ENCODE measurements around the gene CDKN1C. TPM values are rescaled to one million over a fixed set of nuclear protein-coding genes. Genes with fewer than 3 reads are reported as not detected.

Gene CDKN1C
- total RNA-seq, 2 experiments from 2014 or later, result 0.85 to 1.0 TPM

DNA sequence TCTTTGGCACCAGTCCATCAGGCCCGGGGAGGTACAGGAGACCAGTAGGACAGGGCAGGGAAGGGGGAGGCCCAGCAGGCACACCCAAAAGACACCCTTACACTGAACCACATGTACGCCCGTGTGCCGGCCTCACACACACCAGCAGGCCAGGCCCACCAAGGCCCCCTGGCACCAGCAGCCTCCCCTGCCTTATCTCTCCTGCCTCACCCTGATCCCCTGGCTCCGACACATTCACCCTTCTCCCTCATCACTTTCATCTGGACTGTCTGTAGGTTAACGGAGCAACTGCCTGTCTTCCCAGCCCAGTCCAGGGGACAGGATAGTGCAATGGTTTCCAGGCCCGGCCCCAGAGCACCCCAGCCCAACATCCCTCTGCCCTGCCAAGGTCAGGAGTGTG is 4.9 kb downstream of the CDKN1C start:
- no peaks in the 10 kb centered on the region for H3K9me3 Mint-ChIP-seq
- no peak overlapping the region for H3K27ac Mint-ChIP-seq
- H3K4me1 Mint-ChIP-seq, result peaks cover 3% of the 10 kb centered on the region
- no peak for DNase-seq
- no peaks in the 10 kb centered on the region for H3K36me3 Mint-ChIP-seq
- H3K27me3 Mint-ChIP-seq, result peaks cover 14% of the 10 kb centered on the region
- H3K4me3 Mint-ChIP-seq, result no peak overlapping the region

DNA sequence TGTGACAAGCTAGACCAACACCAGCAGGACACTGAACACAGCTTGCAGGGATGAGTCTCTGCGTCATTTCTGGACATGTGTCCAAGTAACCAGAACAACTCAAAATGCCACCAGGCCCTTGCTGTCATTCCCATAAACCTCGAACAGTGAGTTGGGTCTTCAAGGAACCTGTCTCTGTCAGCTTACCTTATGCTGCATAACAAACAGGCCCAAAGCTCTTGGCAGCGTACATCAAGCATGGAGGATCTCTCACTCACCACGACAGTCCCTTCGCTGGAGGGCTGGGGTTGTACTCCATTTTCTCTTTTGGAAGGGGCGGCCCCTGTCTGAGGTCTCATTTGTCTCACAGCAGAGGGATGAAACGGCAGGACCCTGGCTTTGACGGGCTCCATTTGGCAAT is 6.8 kb downstream of the CDKN1C start:
- Mint-ChIP-seq H3K27me3 (peaks cover 10% of the 10 kb centered on the region), H3K4me1 (no peaks in the 10 kb centered on the region), H3K4me3 (no peak overlapping the region), H3K9me3 (no peaks in the 10 kb centered on the region), H3K27ac (no peak overlapping the region), H3K36me3 (no peaks in the 10 kb centered on the region)
- DNase-seq, result no peak

DNA sequence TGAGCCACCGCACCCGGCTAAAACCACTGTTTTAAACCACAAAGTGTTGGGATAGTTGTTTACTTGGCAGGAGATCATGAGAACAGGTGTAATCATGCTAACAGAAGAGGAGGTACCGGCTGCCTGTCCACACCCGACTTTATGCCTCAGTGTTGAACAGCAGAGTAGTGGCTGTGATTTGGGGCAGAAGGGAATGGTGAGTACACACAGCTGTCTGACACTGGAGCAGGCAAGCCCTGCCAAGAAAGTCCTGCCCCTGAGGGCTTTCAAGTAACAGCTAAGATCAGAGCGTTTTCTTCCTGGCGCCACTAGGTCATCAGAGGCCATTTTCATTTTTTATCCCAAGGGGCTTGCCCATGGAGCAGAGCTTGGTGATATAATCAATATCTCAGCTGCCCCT is 8.1 kb downstream of the CDKN1C start:
- no peaks in the 10 kb centered on the region for H3K9me3 Mint-ChIP-seq
- no peaks in the 10 kb centered on the region for H3K4me1 Mint-ChIP-seq
- H3K4me3 Mint-ChIP-seq, result no peak overlapping the region
- H3K27me3 Mint-ChIP-seq, result no peaks in the 10 kb centered on the region
- no peak overlapping the region for H3K27ac Mint-ChIP-seq
- H3K36me3 Mint-ChIP-seq, result no peaks in the 10 kb centered on the region
- no peak for DNase-seq

DNA sequence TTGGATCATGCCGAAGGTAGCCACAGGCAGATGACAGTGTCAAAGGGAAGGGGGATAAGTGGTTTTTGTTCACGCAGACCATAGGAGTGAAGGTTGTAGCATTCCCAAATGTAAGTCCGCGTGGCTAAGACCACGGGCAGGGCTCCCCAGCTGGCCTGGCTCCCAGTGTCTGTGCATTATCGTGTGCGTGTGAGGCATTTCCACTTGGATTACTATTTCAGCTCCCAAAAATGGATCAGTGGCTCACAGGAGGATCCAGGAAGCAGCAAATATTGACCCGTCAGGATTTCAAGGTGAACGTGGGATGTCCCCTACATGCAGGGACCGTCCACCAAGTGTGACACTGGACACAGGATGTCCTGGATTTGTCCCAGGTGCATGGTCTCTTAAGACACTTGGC is 10.6 kb downstream of the CDKN1C start:
- Mint-ChIP-seq H3K27me3 (peaks cover 20% of the 10 kb centered on the region), H3K9me3 (no peaks in the 10 kb centered on the region), H3K4me1 (peaks cover 9% of the 10 kb centered on the region), H3K4me3 (no peak overlapping the region), H3K36me3 (no peaks in the 10 kb centered on the region), H3K27ac (no peak overlapping the region)
- DNase-seq, result no peak

DNA sequence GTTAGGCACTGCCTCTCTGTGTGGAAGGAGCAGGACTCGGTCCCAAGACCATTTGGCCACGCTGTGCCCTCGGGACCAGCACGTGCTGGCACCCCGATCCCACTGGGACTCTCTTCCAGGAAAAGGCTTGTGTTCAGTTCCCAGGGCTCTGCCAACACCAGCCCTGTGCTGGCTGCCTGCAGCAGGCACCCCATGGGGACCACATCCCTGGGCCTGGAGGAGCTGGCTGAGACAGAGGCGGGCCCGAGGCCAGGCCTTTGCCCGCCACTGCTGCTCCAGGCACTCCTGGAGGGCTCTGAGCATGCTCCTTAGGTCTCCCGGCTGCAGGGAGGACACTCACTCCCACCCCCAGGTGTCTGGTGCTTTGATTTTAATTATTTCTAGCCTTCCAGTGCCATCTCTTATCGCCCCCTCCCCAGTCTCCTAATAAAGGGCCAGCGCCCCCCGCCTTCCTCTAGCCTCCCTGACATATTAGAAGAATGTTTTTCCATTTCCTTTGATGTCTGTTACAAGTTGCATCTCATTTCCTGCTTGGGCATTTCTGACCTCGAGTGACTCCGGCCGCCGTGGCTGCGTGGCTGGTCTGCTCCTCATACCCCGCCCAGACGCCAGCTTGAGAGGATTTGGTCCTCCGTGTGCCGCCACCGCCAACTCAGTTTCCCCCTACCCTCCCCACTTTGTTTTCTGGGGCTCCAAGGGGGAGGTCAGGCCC is 14.4 kb downstream of the CDKN1C start:
- H3K27ac Mint-ChIP-seq, result no peak overlapping the region
- no peak for DNase-seq
- H3K27me3 Mint-ChIP-seq, result peaks cover 47% of the 10 kb centered on the region
- peaks cover 13% of the 10 kb centered on the region for H3K4me1 Mint-ChIP-seq
- H3K9me3 Mint-ChIP-seq, result no peaks in the 10 kb centered on the region
- H3K4me3 Mint-ChIP-seq, result no peak overlapping the region
- H3K36me3 Mint-ChIP-seq, result no peaks in the 10 kb centered on the region

DNA sequence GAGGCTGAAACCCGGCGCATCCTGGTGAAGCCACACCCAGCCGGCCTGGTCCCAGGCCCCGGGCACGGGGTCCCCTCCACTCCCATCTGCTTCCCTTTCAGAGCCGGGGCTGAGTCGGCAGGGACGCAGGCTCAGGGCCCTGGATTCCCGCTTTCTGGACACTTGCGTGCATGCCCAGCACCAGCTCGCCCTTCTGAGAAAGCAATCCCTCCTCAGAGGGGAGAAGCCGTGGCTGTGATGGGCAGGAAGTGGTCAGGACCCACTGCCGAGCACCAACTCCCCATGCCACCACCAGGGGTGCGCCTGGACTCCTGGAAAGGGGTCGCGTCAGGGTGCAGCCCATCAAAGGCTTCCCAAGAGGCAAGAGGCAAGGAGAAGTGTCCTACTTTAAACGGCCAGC is 15.1 kb downstream of the CDKN1C start:
- DNase-seq, result no peak

DNA sequence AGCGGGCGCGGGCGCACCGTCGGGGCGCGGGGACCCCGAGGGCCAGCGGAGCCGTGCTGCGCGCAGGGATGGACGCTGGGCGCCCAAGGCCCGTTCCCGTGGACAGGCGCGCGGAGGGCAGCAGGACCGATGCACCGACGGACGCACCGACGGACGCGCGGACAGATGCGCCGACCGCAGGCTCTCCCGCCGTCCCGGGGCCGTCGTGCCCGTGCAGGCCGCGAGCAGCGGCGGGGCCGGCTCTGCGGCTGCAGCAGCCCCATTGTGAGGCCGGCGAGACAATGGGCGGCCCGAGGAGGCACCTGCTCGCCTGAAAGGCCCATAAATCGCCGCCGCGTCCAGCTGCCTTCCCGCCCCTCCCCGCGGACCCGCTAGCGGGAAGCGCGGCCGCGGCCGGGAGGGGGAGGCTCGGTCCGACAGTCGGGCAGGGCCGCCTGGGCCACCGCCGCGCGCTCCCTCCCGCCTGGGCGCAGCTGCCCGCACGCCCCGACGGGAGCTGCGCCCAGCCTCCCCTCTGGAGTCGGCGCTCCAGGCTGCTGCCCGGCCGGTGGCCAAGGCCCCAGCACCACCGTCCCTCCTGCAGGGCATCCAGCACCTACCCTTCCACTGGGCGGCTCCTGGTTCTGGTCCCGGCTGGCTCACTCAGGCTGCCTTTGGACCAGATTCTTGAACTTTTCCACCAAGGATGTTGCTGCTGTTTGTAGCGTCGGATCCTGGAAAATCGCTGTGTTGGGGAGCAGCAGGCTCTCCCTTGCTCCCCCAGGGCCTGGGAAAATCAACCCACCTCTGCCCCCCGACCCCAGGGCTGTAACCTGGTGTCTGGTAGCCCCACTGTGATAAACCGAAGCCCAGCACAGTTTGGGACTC is 15.8 kb downstream of the CDKN1C start:
- no peaks in the 10 kb centered on the region for H3K36me3 Mint-ChIP-seq
- DNase-seq, result no peak
- H3K9me3 Mint-ChIP-seq, result no peaks in the 10 kb centered on the region
- peaks cover 13% of the 10 kb centered on the region for H3K4me1 Mint-ChIP-seq
- H3K4me3 Mint-ChIP-seq, result no peak overlapping the region
- peaks cover 50% of the 10 kb centered on the region for H3K27me3 Mint-ChIP-seq
- no peak overlapping the region for H3K27ac Mint-ChIP-seq

More for the DNA sequence above, 15.1 kb downstream of the CDKN1C start:
- H3K36me3 Mint-ChIP-seq, result no peaks in the 10 kb centered on the region
- H3K27me3 Mint-ChIP-seq, result peaks cover 47% of the 10 kb centered on the region
- H3K9me3 Mint-ChIP-seq, result no peaks in the 10 kb centered on the region
- H3K4me1 Mint-ChIP-seq, result peaks cover 13% of the 10 kb centered on the region
- no peak overlapping the region for H3K27ac Mint-ChIP-seq
- no peak overlapping the region for H3K4me3 Mint-ChIP-seq

DNA sequence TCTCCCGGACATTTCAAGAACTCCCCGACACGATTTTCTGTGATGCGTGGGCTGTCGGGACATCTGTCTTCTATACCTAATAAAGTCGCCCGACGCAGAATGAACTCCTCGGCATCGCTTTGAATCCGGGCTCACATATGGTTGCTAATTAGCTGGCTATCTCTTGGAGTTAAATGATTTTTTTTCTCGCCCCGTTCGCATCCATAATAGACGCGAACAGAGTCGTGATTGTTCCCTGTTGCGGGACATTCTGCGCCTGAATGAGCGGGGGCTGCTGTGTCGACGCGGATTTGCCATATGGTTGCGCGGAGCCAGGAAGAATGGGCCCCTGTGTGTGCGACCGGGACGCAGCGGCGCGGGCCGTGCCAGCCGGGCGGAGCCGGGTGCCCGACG is 16.4 kb downstream of the CDKN1C start:
- Mint-ChIP-seq H3K4me1 (peaks cover 13% of the 10 kb centered on the region), H3K9me3 (no peaks in the 10 kb centered on the region), H3K4me3 (no peak overlapping the region), H3K27ac (no peak overlapping the region), H3K27me3 (peaks cover 57% of the 10 kb centered on the region), H3K36me3 (no peaks in the 10 kb centered on the region)
- DNase-seq, result no peak

DNA sequence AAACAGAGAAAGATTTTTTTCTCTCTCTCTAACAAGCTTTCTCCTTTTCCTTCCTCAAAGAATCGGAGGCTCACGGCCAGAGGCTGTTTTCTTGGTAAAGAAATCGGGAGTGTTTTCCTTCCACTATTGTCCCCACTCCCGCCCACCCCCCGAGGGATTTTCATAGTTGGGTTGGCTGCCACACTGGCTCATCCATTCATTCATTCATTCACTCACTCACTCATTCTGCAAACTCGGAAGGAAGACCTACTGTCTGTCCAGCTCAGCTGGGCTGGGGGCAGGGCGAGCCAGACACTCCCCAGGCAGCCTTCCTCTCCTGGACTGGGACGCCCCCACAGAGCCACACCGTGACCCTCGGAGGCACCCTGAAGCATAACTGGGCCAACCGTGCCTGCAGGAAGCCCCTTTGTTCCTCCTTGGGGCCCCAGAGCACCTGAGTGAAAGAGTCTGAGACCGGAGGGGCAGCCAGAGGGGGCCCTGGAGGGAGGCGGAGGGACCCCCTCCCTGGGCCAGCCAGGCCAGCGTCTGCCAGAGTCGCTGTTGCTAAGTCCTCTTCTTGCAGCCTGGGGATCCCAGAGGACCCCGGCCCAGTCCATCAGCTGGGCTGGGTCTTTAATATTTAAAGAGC is 17.0 kb downstream of the CDKN1C start:
- H3K4me3 Mint-ChIP-seq, result no peak overlapping the region

DNA sequence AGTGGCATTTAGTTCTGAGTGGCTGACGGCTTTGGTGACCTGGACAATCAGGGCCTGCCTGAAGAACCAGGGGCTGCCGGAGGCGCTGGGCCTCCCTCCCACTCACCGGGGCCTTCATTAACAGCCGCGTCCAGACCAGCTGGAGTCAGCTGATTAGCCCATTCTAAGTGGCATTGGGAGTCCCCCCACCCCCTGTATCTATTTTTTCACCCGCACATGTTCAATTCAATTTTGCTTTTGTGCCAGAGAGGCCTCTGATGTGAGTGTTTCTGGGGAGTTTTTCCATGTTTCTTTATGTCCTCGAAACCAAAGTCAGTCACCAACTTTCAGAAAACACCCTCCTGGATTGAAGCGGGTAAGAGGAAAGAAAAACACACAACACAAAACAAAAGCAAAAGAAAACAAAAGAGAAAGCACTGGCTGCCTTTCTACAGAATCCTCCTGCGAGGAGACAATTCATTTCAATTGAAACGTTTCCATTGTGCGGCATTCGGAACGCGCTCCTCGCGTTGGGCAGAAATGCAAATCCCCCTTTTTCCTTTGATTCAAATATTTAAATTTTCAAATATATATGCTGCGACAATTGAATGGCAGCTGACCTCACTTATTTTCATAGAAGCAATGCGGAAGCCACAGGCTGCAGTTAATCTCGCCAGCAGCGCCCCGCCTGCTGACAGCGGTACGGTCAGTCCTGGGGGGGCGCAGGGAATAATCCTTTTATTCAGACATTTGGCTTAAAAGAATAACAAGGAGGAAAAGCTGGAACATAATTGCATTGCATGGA is 17.7 kb downstream of the CDKN1C start:
- Mint-ChIP-seq H3K4me3 (no peak overlapping the region), H3K27me3 (peaks cover 69% of the 10 kb centered on the region), H3K4me1 (peaks cover 15% of the 10 kb centered on the region), H3K9me3 (no peaks in the 10 kb centered on the region), H3K36me3 (no peaks in the 10 kb centered on the region), H3K27ac (no peak overlapping the region)
- no peak for DNase-seq

More for the DNA sequence above, 17.0 kb downstream of the CDKN1C start:
- Mint-ChIP-seq H3K36me3 (no peaks in the 10 kb centered on the region), H3K9me3 (no peaks in the 10 kb centered on the region), H3K4me1 (peaks cover 15% of the 10 kb centered on the region), H3K27ac (no peak overlapping the region), H3K27me3 (peaks cover 62% of the 10 kb centered on the region)
- no peak for DNase-seq

DNA sequence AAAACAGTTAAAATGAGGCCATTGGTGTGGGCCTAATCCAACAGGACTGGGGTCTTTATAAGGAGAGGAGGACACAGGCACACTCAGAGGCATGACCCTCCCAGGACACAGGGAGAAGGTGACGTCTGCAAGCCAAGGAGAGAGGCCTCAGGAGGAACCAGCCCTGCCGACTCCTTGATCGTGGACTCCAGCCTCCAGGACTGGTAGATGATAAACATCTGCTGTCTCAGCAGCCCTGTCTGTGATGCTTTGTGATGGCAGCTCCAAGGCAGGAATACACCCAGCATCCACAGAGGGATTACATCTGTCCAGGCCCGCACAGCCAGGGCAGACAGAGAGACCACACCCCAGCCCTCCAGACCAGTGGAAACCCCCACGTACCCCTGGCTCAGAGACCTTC is 18.4 kb downstream of the CDKN1C start:
- Mint-ChIP-seq H3K9me3 (no peaks in the 10 kb centered on the region), H3K27me3 (peaks cover 69% of the 10 kb centered on the region), H3K4me1 (peaks cover 15% of the 10 kb centered on the region), H3K27ac (no peak overlapping the region), H3K4me3 (no peak overlapping the region), H3K36me3 (no peaks in the 10 kb centered on the region)
- DNase-seq, result no peak

DNA sequence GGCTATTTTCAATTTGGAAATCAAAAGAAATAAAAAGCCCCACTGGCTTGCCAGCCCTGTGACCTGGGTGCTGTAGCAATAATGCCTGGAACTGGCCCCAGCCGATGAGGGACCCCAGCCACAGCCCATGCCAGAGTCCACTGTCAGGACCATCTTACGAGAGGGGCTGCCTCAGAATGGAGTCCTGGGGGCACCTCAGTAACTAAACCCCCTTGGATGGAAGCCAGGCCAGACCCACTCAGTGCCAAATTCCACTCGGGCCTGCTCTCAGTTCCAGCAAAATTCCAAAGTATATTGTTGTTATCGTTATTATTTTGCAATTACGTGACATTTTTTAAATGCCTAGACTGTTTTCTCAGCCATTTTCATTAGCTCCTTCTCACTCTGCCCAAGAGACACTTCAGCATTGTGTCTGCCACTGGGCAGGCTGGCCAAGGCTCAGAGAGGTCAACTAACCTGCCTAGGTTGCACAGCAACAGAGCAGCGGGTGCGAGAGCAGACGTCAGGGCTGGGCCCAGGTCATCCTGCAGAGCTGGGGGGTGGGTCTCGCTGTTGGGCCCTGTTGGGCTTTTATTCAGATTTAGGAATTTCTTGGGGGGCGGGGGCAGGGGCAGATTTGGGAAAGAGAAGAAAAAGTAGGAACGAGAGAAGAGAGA is 19.5 kb downstream of the CDKN1C start:
- Mint-ChIP-seq H3K4me1 (peaks cover 10% of the 10 kb centered on the region), H3K9me3 (no peaks in the 10 kb centered on the region), H3K27me3 (peaks cover 67% of the 10 kb centered on the region), H3K36me3 (no peaks in the 10 kb centered on the region), H3K4me3 (no peak overlapping the region), H3K27ac (no peak overlapping the region)
- DNase-seq, result no peak

DNA sequence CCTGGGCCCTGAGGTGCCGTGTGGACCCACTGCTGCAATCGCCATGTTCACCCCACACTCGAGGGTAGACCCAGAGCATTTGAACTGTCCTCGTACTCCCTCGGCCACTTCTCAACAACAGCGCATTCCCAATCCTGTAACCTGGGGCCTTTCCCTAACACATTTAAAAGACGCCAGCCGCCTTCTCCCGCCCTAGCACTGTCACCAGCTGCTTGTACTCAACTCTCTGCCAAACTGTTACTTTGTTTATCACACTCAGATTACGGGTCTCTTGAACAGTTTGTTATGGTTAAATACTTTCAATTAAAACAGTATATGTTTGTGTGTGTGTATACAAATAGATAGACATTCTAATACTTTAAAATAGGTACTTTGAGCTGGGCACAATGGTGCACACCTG is 20.7 kb downstream of the CDKN1C start:
- H3K36me3 Mint-ChIP-seq, result no peaks in the 10 kb centered on the region
- no peak overlapping the region for H3K4me3 Mint-ChIP-seq
- peaks cover 62% of the 10 kb centered on the region for H3K27me3 Mint-ChIP-seq
- H3K4me1 Mint-ChIP-seq, result peaks cover 12% of the 10 kb centered on the region
- H3K27ac Mint-ChIP-seq, result no peak overlapping the region
- H3K9me3 Mint-ChIP-seq, result no peaks in the 10 kb centered on the region
- no peak for DNase-seq

DNA sequence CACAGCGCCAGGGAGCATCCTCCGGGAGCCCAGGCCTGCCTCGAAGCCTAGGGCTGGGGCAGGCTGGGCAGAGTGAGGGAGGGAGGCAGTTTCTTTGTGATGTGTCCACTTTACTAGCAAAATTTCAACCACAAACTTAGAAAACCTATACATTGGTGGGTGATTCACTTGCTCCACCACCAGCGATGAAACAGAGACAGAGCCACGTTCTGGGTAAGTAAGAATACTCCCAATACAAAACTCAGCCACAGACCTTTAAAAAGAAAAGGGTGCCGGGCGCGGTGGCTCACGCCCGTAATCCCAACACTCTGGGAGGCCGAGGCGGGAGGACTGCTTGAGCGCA is 22.3 kb downstream of the CDKN1C start:
- Mint-ChIP-seq H3K36me3 (no peaks in the 10 kb centered on the region), H3K4me1 (peaks cover 7% of the 10 kb centered on the region), H3K4me3 (no peak overlapping the region), H3K9me3 (no peaks in the 10 kb centered on the region), H3K27me3 (peaks cover 52% of the 10 kb centered on the region), H3K27ac (no peak overlapping the region)
- no peak for DNase-seq
